ENCODE measurements around the gene GRIP1.

Gene GRIP1

DNA sequence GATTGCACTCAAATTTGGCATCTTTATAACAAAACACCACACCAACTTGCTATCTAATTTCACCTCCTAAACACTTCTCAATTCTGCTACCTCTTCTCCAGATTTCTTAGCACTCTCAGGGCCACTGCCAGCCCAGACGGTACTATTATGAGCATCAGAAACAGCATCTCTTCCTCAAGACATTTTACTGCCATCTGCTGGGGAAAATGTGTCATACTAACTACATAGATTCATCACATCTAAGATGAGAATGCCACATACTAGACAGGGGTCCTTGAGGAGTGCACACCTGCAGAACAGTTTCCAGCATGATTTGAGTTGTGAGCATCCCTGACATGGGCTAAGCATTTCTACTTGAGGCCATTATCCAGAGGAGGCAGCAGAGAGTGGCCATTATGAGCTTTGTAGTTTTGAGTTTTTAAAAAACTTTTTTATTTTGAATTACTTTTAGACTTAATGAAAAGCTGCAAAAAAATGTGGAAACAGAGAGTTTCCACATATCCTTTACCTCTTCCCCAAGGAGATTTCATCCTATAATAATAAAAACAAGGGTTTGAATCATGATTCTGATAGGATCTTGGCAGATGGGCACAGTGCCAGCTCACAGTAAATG, 15.1 kb upstream of the GRIP1 start:
- peak; percentile 34 to 41 for DNase-seq (ENCODE audit: low read depth in 2 of 2)

GRCh38 chr12:66692986-66693385, 14.1 kb upstream of the GRIP1 start:
- DNase-seq (ENCODE audit: low read depth in 2 of 2) = no peak

DNA sequence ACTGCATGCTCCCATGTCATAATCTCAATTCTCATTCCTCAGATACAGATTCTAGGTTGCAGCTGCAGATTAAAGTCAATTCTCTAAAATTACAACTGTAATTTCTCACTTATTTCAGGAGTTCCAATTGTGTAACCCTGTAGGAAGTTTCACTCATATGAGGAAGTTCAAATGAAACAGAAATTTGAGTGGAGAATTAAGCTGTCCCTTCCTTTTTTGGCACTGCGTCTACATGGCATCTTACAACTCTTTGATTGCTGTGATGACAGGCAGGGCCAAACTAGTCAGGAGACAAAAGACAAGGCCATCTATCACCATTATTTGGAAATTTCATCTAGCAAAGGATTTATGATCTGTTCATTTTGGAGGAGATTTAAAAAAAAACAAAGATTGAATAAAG, 13.3 kb upstream of the GRIP1 start:
- no peak for DNase-seq (ENCODE audit: low read depth in 2 of 2)

DNA sequence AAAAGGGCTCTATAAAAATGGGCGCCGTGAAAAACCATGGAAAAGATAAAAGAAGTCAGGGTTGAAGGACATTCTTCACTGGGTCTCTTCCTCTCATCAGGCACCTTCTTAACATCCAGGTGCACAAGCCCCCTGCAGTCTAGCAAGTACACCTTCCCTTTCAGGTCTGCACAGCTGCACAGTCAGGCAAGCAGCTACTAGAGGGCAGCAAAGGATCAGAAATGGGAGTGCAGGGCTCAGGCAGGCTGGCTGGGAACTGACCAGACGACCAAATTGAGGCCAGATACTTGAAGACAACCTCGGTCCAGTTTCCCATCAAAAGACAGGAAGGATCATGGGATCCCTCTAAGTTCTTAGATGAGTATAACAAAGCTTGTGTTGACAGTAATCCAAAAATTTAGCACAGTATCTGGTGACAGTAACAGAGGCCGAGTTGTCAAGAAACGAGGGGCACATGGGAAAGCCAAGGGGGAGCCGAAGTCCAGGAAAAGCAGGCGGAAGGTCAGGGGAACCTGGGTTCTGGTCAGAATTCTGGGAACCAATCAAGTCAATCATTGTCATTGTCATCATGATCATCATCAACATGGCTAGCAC, 10.1 kb upstream of the GRIP1 start:
- DNase-seq (ENCODE audit: low read depth in 2 of 2) = no peak

DNA sequence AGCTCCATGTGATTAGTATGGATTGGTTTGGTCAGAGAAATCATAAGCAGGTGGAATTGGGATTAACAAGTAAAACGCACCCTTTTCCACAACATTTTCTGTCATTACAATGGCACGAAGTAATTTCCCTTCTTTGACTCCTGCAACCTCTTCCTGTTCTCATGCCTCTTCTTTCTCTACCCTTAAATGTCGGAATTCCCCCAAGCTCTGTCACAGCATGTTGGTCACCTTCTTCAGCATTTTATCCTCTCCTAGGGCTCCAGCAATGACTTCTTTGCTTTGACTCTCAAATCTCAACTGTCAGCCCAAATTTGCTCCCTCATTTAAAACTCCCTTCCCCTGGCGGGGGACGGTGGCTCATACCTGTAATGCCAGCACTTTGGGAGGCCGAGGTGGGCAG, 5.3 kb upstream of the GRIP1 start:
- DNase-seq (ENCODE audit: low read depth in 2 of 2) = no peak

GRCh38 chr12:66683822-66684221, 4.9 kb upstream of the GRIP1 start:
- DNase-seq (ENCODE audit: low read depth in 2 of 2) = no peak

DNA sequence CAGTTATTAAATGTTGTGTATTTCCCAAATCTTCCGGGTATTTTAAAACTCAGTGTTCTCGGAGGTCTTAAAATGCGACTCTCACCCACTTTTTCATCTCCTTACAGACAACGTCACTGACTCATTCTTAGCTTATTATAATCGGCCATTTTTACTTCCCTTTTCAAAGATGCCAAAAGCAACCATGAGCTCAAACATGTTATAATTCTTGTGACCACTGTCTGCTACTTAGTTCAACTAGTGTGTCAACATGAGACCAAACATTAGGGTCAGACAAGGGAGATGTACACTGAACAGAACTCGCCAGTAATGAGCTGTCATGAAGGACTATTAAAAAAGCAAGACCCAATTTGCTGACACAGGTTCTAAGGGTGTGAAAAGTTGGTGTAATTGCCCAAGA, 4.2 kb upstream of the GRIP1 start:
- no peak for DNase-seq (ENCODE audit: low read depth in 2 of 2)

- no peak for DNase-seq (ENCODE audit: low read depth in 2 of 2)
Observed at GRCh38 chr12:66679461-66680084, 697 bp upstream of the GRIP1 start.

DNA sequence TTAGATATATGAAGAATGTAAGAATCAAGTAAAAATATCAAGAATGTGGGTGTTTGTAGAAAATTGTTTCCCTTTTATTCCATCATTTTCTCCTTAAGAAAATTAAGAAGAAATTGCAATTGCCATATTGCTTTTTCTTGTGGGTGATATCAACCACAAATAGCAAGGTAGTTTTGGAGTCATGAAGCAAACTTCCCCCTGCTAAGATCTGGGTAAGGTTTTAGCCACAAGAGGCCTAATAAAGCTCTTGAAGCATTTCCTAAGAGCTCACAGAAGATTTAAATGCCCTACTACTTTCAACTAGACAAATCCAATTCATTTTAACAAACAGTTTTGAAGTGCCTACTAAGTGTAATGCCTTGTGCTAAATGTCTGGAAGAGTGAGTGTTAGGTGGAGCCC, 2.6 kb downstream of the GRIP1 start:
- no peak for DNase-seq (ENCODE audit: low read depth in 2 of 2)

DNA sequence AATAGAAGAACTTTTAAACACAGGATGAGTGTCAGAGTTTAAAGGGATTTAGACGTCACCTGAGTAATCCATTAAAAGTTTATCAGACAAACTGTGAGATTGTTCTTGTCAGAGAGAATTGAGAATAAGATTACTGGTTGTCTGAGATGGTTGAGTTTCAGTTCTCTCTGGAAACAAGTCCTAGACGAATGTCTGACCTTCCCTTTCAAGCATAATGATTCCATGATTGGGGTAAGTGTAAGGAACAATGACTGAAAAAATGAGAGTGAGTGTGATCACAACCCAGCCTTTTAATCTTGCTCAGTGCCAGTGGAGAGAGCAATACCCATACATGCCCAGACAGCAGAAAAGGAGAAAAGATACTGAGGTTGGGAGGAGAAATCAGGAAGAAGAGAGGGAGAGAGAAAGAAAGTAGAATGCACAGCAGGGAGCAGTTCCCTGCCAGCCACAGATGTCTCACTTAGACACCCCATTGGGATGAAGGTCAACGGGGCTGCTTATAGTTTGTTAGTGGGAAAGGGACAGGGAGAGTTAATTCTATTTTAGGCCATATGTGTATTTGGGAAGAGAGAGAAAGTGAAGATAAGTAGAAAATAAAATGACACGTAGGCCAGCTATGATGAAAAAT, 4.3 kb downstream of the GRIP1 start:
- DNase-seq (ENCODE audit: low read depth in 2 of 2) = no peak

GRCh38 chr12:66669541-66669940, 9.3 kb downstream of the GRIP1 start:
- DNase-seq (ENCODE audit: low read depth in 2 of 2) = no peak

DNA sequence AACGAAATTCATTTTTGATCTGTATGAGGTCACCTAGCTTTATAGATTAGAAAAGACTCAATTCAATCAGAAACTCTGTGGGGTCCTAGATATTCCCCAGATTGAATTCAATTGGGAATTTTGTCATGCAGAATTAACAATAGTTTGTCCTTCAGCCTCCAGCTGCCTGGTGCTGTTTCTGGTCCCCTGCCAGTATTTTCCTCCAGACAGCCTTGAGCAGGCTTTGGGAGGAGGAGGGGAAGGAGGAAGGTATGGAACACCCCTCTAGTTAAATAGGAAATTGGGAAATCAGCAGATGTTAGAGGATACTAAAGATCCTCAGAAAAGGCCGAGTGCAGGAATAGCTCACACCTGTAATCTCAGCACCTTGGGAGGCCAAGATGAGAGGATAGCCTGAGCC, 10.6 kb downstream of the GRIP1 start:
- DNase-seq (ENCODE audit: low read depth in 2 of 2) = no peak

GRCh38 chr12:66667906-66668305, 11.0 kb downstream of the GRIP1 start:
- no peak for DNase-seq (ENCODE audit: low read depth in 2 of 2)

GRCh38 chr12:66666481-66666880, 12.4 kb downstream of the GRIP1 start:
- DNase-seq (ENCODE audit: low read depth in 2 of 2) = no peak

DNA sequence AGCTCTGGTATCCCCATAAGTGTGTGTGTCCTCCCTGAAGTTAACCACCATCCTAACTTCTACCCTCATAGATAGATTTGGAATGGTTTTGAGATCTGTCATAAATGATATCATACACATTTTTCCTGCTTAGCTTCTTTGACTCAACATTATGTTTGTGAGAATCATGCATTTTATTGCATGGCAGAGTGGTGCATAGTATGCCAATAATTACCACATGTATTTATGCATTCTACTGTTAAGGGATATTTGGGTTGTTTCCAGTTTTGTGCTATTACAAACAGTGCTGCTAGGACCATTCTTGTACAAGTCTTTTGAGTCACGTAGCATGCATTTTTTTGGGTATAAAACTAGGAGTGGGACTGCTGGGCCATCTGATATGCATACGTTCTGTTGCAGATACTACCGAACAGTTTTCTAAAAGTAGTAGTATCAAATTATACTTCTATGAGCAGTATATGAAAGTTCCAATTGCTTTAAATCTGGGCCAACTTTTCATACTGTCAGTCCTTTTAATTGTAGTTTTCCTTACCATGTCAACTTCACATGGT, 13.4 kb downstream of the GRIP1 start:
- DNase-seq (ENCODE audit: low read depth in 2 of 2) = peak in 1 of 2 experiments; percentile 24

GRCh38 chr12:66664076-66664475, 14.8 kb downstream of the GRIP1 start:
- DNase-seq (ENCODE audit: low read depth in 2 of 2) = no peak

GRCh38 chr12:66663611-66664010, 15.3 kb downstream of the GRIP1 start:
- no peak for DNase-seq (ENCODE audit: low read depth in 2 of 2)

GRCh38 chr12:66662729-66663128, 16.1 kb downstream of the GRIP1 start:
- DNase-seq (ENCODE audit: low read depth in 2 of 2) = peak; percentile 36 to 38

- DNase-seq (ENCODE audit: low read depth in 2 of 2) = no peak
Observed at GRCh38 chr12:66662179-66662578, 16.7 kb downstream of the GRIP1 start.

DNA sequence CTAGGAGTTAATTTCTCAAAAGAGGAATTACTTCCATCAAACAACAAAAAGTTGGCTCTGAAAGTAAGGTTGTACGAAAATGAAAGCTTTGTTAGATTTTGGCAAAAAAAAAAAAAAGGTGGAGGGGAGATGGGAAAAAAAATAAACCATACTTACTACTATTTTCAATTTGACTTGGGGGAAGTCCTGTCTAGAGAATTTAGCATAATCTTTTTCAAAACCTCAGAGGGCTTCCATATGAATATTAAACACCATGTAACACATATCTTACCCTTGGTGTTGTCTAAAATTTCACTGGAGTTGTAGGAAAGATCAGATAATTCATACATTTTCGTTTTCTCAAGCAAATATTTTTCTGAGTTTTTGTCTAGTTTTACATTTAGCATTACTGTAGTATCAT, 17.5 kb downstream of the GRIP1 start:
- no peak for DNase-seq (ENCODE audit: low read depth in 2 of 2)

- DNase-seq (ENCODE audit: low read depth in 2 of 2) = no peak
Observed at GRCh38 chr12:66653796-66654195, 25.1 kb downstream of the GRIP1 start.

DNA sequence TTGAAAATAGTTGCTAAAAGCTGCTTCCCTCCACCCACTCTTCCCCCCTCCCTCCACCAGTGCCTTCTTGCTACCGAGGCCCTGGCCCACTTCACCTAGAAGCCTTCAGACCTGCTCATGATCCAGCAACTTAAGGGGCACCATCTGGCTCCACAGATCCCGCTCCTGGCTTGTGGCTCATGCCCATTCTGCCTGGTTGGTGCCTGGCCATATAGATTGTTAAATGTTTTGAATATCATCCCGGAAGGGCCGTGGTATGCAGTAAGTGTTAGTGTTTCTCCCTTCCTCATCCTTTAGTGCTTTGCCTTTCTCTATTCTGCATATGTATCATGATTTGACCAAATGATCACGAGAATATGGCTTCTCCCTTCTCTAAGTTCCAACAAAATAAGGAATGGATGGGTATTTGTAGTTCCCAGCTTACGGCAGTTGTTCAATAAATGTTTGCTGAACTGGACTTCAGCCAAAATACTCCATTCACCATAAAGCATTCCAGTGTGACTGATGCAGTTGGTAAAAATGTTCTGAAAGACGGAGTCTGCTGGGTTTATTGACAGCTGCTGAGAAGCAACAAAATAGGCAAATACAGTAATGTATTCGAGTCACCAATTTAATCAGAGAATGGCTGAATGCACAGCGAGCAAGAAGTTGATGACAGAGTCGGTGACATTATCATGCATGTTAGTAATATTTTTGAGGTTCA, 30.7 kb downstream of the GRIP1 start:
- DNase-seq (ENCODE audit: low read depth in 2 of 2) = peak; percentile 37 to 40

Measured in fibroblast of skin of left biceps (primary cell).